Measurements from ENCODE around the gene EQTN. TPM values are rescaled to one million over a fixed set of nuclear protein-coding genes. Genes with fewer than 3 reads are reported as not detected.

EQTN gene
- total and polyA plus RNA-seq, 2 of the 8 experiments (the other 6 are each of a cell fraction or from before 2014, with no cell fraction given) = 0.23 TPM; not detected in 1

- CTCF ChIA-PET (ENCODE audit: partially characterized antibody) = interaction anchor here (0.7 to 3.5 kb wide), 4 partner anchors 7 to 267 kb away, joined by 3 to 15 read pairs (median 10); no protein-coding TSS in a partner anchor
- Histone ChIP-seq H3K14ac (ENCODE audit: insufficient read length) (no peak overlapping the region), H2BK120ac (replicated peaks; ENCODE audit: low read depth, low read length) (no peak overlapping the region), H3K4me2 (ENCODE audit: insufficient read depth in 1 of 2, low read depth in 2 of 2, low read length in 2 of 2) (no peak overlapping the region), H2AFZ (ENCODE audit: low read length) (no peak overlapping the region), H2AK5ac (ENCODE audit: low read depth, low read length) (no peak overlapping the region), H3K23ac (ENCODE audit: insufficient read length) (no peak overlapping the region), H3K4me3 (ENCODE audit: extremely low read depth in 1 of 4, insufficient read depth in 2 of 4, low read depth in 3 of 4, low read length in 4 of 4) (no peak overlapping the region), H3K27ac (ENCODE audit: low read depth, low read length) (no peak overlapping the region), H3K79me1 (ENCODE audit: low read depth, low read length) (no peaks in the 10 kb centered on the region), H3K27me3 (replicated peaks in 1 of 4; ENCODE audit: control insufficient read depth in 3 of 4, extremely low read depth in 1 of 4, insufficient read depth in 3 of 4, low read length in 3 of 4) (no peaks in the 10 kb centered on the region), H3K56ac (replicated peaks; ENCODE audit: insufficient read length, low read depth, low read length) (no peak overlapping the region), H3K36me3 (ENCODE audit: control insufficient read depth in 2 of 4, insufficient read depth in 4 of 4, low read length in 3 of 4) (no peaks in the 10 kb centered on the region), H3K23me2 (ENCODE audit: low read depth, low read length) (no peaks in the 10 kb centered on the region), H2BK15ac (ENCODE audit: low read length) (no peak overlapping the region), H4K8ac (ENCODE audit: extremely low read depth, insufficient read depth, low read length) (no peak overlapping the region), H3K18ac (ENCODE audit: extremely low read depth, low read length) (no peak overlapping the region), H4K20me1 (replicated peaks in 1 of 2; ENCODE audit: control insufficient read depth in 1 of 2, insufficient read depth in 2 of 2, low read length in 2 of 2) (no peaks in the 10 kb centered on the region), H2BK12ac (ENCODE audit: low read depth, low read length) (no peak overlapping the region), H2BK20ac (ENCODE audit: low read length) (no peak overlapping the region), H3K9ac (replicated peaks in 1 of 4; ENCODE audit: extremely low read depth in 1 of 4, low read depth in 3 of 4, low read length in 3 of 4) (no peak overlapping the region), H2BK5ac (ENCODE audit: low read depth, low read length) (no peak overlapping the region), H4K91ac (replicated peaks; ENCODE audit: insufficient read length, low read length) (no peak overlapping the region), H3K4ac (replicated peaks; ENCODE audit: insufficient read length, low read depth, low read length) (no peak overlapping the region), H3K79me2 (ENCODE audit: control insufficient read depth in 1 of 2, insufficient read depth in 2 of 2, low read length in 2 of 2) (no peaks in the 10 kb centered on the region), H4K5ac (ENCODE audit: insufficient read length, low read depth, low read length) (no peak overlapping the region), H3K9me3 (ENCODE audit: insufficient read depth in 2 of 2, low read depth in 1 of 2, low read length in 1 of 2) (no peaks in the 10 kb centered on the region), H3K4me1 (replicated peaks in 1 of 4; ENCODE audit: control insufficient read depth in 3 of 4, insufficient read depth in 4 of 4, low read length in 3 of 4) (no peaks in the 10 kb centered on the region; a peak in 1 of 7 replicates)
- POLR2A ChIA-PET (ENCODE audit: partially characterized antibody) = no interaction called here
- FAIRE-seq = no peak
- no peak for DNase-seq (ENCODE audit: low read depth in 1 of 2, low spot score in 2 of 2)
- WGBS, 2 experiments (ENCODE audit: extremely low coverage in 1 of 2, insufficient coverage in 1 of 2, insufficient read length in 1 of 2, insufficient replicate concordance in 2 of 2, low coverage in 1 of 2, low lambda C conversion rate in 2 of 2, missing lambda C conversion rate in 1 of 2) = 69% methylated on average over 5 of the region's 5 CpGs; no CpG with 5 or more reads in 1 of the 2 experiments
- no peak for TF ChIP-seq GABPA (IDR thresholded peaks at IDR 0.05; ENCODE audit: borderline replicate concordance, insufficient read depth, low read length)
- no peak for TF ChIP-seq RBBP5 (IDR thresholded peaks at IDR 0.05; ENCODE audit: borderline replicate concordance, low read depth, low read length)
- no peak for TF ChIP-seq SIN3A (conservative IDR thresholded peaks at IDR 0.05 in 1 of 2, IDR thresholded peaks at IDR 0.05 in 1 of 2; ENCODE audit: low read depth in 1 of 2, low read length in 2 of 2)
- no peak for TF ChIP-seq POU5F1 (IDR thresholded peaks at IDR 0.05; ENCODE audit: low read depth, low read length)
- TF ChIP-seq BACH1 (IDR thresholded peaks at IDR 0.05; ENCODE audit: low read length) = no peak
- no peak for TF ChIP-seq MAFK (IDR thresholded peaks at IDR 0.05; ENCODE audit: low read depth, low read length)
- TF ChIP-seq CREB1 (IDR thresholded peaks at IDR 0.05) = no peak
- TF ChIP-seq TCF12 (IDR thresholded peaks at IDR 0.05; ENCODE audit: low read depth, low read length) = no peak
- TF ChIP-seq TEAD4 (IDR thresholded peaks at IDR 0.05; ENCODE audit: low read depth, low read length) = no peak
- no peak for TF ChIP-seq GTF2F1 (IDR thresholded peaks at IDR 0.05; ENCODE audit: borderline replicate concordance, low read depth, low read length)
- TF ChIP-seq SRF (IDR thresholded peaks at IDR 0.05; ENCODE audit: low read depth, low read length) = no peak
- no peak for TF ChIP-seq CHD1 (IDR thresholded peaks at IDR 0.05; ENCODE audit: low read depth, low read length)
- TF ChIP-seq HDAC2 (IDR thresholded peaks at IDR 0.05; ENCODE audit: borderline replicate concordance in 1 of 2, low read depth in 2 of 2, low read length in 2 of 2) = no peak
- TF ChIP-seq NRF1 (IDR thresholded peaks at IDR 0.05; ENCODE audit: low read depth, low read length) = no peak
- no peak for TF ChIP-seq JUN (IDR thresholded peaks at IDR 0.05; ENCODE audit: low read depth, low read length)
These were observed 16.1 kb downstream of the EQTN start for GRCh38 chr9:27280860-27281259.

Measured in H1 (cell line).